ENCODE results near the gene C6orf89. TPM values are rescaled to one million over a fixed set of nuclear protein-coding genes. Genes with fewer than 3 reads are reported as not detected.

C6orf89 gene
- total and polyA plus RNA-seq, 2 donors (not counting 1 experiment from before 2014, with no cell fraction given), result 47.1 to 66.7 TPM

DNA sequence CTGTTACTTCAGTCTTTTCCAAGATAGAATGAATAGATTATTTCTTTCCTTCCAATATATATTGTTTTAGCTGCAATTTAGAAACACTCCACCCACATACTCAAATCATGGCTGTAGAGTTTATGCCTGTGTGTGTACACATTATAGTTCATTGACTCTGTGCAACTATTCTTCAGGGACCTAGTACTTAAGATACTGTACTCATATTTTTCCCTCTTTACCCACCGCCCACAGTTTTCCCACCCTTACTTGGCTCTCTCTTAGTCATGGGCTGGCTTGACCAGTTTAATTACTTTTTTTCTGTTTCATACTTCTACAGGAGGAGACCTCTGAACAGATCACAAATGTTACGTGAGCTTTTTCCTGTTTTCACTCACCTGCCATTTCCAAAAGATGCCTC, 30.4 kb downstream of the C6orf89 start:
- Histone ChIP-seq H3K4me2 (ENCODE audit: extremely low read depth, insufficient read depth, low read length) (no peak overlapping the region), H2AFZ (ENCODE audit: low read length) (no peak overlapping the region), H3K9ac (ENCODE audit: insufficient read depth, low read length) (no peak overlapping the region), H3K9me3 (ENCODE audit: control insufficient read depth, insufficient read depth, low read depth, low read length) (no peaks in the 10 kb centered on the region), H3K4me1 (ENCODE audit: control insufficient read depth, extremely low read depth, insufficient read depth, low read length) (peaks cover 21% of the 10 kb centered on the region), H3K4me3 (replicated peaks in 1 of 4; ENCODE audit: control extremely low read depth in 1 of 4, insufficient read depth in 1 of 4, low read depth in 3 of 4, low read length in 4 of 4) (no peak overlapping the region), H4K20me1 (ENCODE audit: control insufficient read depth, extremely low read depth, insufficient read depth, low read length) (no peaks in the 10 kb centered on the region), H3K79me2 (ENCODE audit: control insufficient read depth, insufficient read depth, low read length) (no peaks in the 10 kb centered on the region), H3K27me3 (ENCODE audit: control insufficient read depth, insufficient read depth, low read length) (no peaks in the 10 kb centered on the region), H3K27ac (ENCODE audit: insufficient read depth, low read length) (no peak overlapping the region), H3K36me3 (ENCODE audit: control insufficient read depth, insufficient read depth, low read length) (peaks cover 17% of the 10 kb centered on the region)
- TF ChIP-seq EZH2 (IDR thresholded peaks at IDR 0.05; ENCODE audit: low read length, missing control alignments), result no peak
- TF ChIP-seq, protein P1, sequence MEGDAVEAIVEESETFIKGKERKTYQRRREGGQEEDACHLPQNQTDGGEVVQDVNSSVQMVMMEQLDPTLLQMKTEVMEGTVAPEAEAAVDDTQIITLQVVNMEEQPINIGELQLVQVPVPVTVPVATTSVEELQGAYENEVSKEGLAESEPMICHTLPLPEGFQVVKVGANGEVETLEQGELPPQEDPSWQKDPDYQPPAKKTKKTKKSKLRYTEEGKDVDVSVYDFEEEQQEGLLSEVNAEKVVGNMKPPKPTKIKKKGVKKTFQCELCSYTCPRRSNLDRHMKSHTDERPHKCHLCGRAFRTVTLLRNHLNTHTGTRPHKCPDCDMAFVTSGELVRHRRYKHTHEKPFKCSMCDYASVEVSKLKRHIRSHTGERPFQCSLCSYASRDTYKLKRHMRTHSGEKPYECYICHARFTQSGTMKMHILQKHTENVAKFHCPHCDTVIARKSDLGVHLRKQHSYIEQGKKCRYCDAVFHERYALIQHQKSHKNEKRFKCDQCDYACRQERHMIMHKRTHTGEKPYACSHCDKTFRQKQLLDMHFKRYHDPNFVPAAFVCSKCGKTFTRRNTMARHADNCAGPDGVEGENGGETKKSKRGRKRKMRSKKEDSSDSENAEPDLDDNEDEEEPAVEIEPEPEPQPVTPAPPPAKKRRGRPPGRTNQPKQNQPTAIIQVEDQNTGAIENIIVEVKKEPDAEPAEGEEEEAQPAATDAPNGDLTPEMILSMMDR (conservative IDR thresholded peaks at IDR 0.05 in 1 of 2, IDR thresholded peaks at IDR 0.05 in 1 of 2; ENCODE audit: low read depth in 1 of 2, low read length in 2 of 2), result no peak
- DNase-seq (ENCODE audit: low read depth in 2 of 2), result peak in 1 of 2 donors; percentile 37

DNA sequence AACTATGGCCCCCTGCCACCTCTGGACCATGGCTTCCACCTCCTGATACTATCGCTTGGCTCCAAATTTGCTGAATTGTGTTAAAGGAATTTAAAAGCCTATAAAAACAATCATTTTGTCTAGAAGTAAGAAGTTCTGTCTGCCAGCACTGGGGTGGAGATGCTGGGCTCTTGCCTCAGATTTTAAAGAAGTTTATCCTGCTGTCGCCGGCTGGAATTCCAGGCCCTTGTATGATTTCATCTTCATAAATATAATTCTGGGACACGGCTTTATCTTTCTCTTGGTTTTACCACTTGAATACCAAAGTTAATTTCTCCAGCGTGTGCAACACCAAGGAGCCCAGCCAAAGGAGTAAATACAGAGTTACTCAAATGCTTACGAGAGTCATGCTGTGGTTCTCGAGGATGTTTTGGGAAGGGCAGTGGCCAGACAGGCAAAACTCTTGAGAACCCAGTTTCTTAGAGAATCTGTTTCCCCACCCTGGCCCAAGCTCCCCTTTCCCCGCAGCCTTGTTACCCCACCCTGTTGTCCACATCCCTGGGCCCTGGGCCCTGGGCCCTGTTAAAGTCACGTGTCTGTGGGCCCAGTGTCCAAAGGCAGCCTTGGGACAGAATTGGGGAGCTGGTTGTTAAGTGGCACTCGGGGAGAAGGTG, 31.9 kb downstream of the C6orf89 start:
- Histone ChIP-seq H4K20me1 (ENCODE audit: control insufficient read depth, extremely low read depth, insufficient read depth, low read length) (no peaks in the 10 kb centered on the region), H3K4me1 (ENCODE audit: control insufficient read depth, extremely low read depth, insufficient read depth, low read length) (peaks cover 17% of the 10 kb centered on the region), H3K9ac (ENCODE audit: insufficient read depth, low read length) (no peak overlapping the region), H3K27ac (ENCODE audit: insufficient read depth, low read length) (peak overlapping the region; percentile 68), H3K27me3 (ENCODE audit: control insufficient read depth, insufficient read depth, low read length) (no peaks in the 10 kb centered on the region), H3K36me3 (ENCODE audit: control insufficient read depth, insufficient read depth, low read length) (peaks cover 17% of the 10 kb centered on the region), H3K79me2 (ENCODE audit: control insufficient read depth, insufficient read depth, low read length) (no peaks in the 10 kb centered on the region), H2AFZ (ENCODE audit: low read length) (no peak overlapping the region), H3K9me3 (ENCODE audit: control insufficient read depth, insufficient read depth, low read depth, low read length) (no peaks in the 10 kb centered on the region), H3K4me2 (ENCODE audit: extremely low read depth, insufficient read depth, low read length) (peak overlapping the region; percentile 44), H3K4me3 (replicated peaks in 1 of 4; ENCODE audit: control extremely low read depth in 1 of 4, insufficient read depth in 1 of 4, low read depth in 3 of 4, low read length in 4 of 4) (no peak overlapping the region)
- TF ChIP-seq, protein P1 (conservative IDR thresholded peaks at IDR 0.05 in 1 of 2, IDR thresholded peaks at IDR 0.05 in 1 of 2; ENCODE audit: low read depth in 1 of 2, low read length in 2 of 2), result no peak
- no peak for TF ChIP-seq EZH2 (IDR thresholded peaks at IDR 0.05; ENCODE audit: low read length, missing control alignments)
- peak; percentile 38 to 75 for DNase-seq (ENCODE audit: low read depth in 2 of 2)

DNA sequence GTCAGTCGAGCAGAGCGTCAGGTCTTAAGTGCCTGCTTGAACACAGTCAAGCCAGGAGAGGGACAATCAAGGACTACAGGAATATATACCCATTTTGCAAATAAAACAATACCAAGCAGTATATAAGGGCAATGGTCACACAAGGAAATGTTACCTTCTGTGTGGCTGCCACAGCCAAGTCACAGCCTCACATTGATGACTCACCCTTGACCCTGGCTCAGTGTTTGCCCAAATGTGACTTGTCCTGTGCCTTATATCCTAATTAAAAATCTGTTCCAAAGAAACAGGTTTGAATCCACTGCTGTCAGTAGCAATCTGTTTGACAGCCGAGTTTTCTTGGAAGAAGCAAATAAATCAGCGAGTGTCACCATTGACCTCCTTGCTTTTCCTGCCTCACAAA, 34.3 kb downstream of the C6orf89 start:
- TF ChIP-seq, protein P1 (conservative IDR thresholded peaks at IDR 0.05 in 1 of 2, IDR thresholded peaks at IDR 0.05 in 1 of 2; ENCODE audit: low read depth in 1 of 2, low read length in 2 of 2), result no peak
- TF ChIP-seq EZH2 (IDR thresholded peaks at IDR 0.05; ENCODE audit: low read length, missing control alignments), result no peak
- no peak overlapping the region for H3K9ac ChIP-seq (ENCODE audit: insufficient read depth, low read length)
- H2AFZ ChIP-seq (ENCODE audit: low read length), result no peak overlapping the region
- no peak overlapping the region for H3K27ac ChIP-seq (ENCODE audit: insufficient read depth, low read length)
- DNase-seq (ENCODE audit: low read depth in 2 of 2), result no peak
- no peaks in the 10 kb centered on the region for H3K27me3 ChIP-seq (ENCODE audit: control insufficient read depth, insufficient read depth, low read length)
- H3K4me1 ChIP-seq (ENCODE audit: control insufficient read depth, extremely low read depth, insufficient read depth, low read length), result peaks cover 18% of the 10 kb centered on the region
- no peaks in the 10 kb centered on the region for H3K9me3 ChIP-seq (ENCODE audit: control insufficient read depth, insufficient read depth, low read depth, low read length)
- H3K79me2 ChIP-seq (ENCODE audit: control insufficient read depth, insufficient read depth, low read length), result no peaks in the 10 kb centered on the region
- no peak overlapping the region for H3K4me2 ChIP-seq (ENCODE audit: extremely low read depth, insufficient read depth, low read length)
- H3K4me3 ChIP-seq (replicated peaks in 1 of 4; ENCODE audit: control extremely low read depth in 1 of 4, insufficient read depth in 1 of 4, low read depth in 3 of 4, low read length in 4 of 4), result no peak overlapping the region
- peaks cover 16% of the 10 kb centered on the region for H3K36me3 ChIP-seq (ENCODE audit: control insufficient read depth, insufficient read depth, low read length)
- H4K20me1 ChIP-seq (ENCODE audit: control insufficient read depth, extremely low read depth, insufficient read depth, low read length), result no peaks in the 10 kb centered on the region

All from fibroblast of lung (primary cell).